Fibroblast of skin of right quadriceps (primary cell): ENCODE results near the gene TMEM163.
"Not testable (repeated sequence)": the region's sequence is repeated elsewhere in the genome, so short reads cannot be mapped to it uniquely, and the experiment has no call there.

Experiments used
- DNase-seq: peaks from one replicate; pipeline ENCODE4 v3.0.0-alpha.2; 2013

Gene TMEM163

GRCh38 chr2:134718817-134719814 is at the start of gene TMEM163:
TSS of gene TMEM163 (minus strand) at chr2:134719000.
- no peak for DNase-seq

- DNase-seq = no peak
These were observed 47.8 kb upstream of the TMEM163 start for GRCh38 chr2:134766583-134766982.

- no peak for DNase-seq
These were observed 47.2 kb upstream of the TMEM163 start for GRCh38 chr2:134765987-134766386.

- no peak for DNase-seq
These were observed 45.4 kb upstream of the TMEM163 start for GRCh38 chr2:134764164-134764563.

GRCh38 chr2:134763164-134763710 is 44.4 kb upstream of the TMEM163 start:
- no peak for DNase-seq

- DNase-seq = no peak
These were observed 43.7 kb upstream of the TMEM163 start for GRCh38 chr2:134762508-134762907.

- no peak for DNase-seq
These were observed 41.6 kb upstream of the TMEM163 start for GRCh38 chr2:134760385-134760784.

GRCh38 chr2:134758633-134759032 is 39.8 kb upstream of the TMEM163 start:
- no peak for DNase-seq

GRCh38 chr2:134751981-134752380 is 33.2 kb upstream of the TMEM163 start:
- not testable (repeated sequence) for DNase-seq

GRCh38 chr2:134745546-134745945 is 26.7 kb upstream of the TMEM163 start:
- DNase-seq = no peak

- DNase-seq = no peak
These were observed 26.2 kb upstream of the TMEM163 start for GRCh38 chr2:134745023-134745422.

GRCh38 chr2:134739879-134740301 is 21.1 kb upstream of the TMEM163 start:
- DNase-seq = no peak

- DNase-seq = no peak
These were observed 20.6 kb upstream of the TMEM163 start for GRCh38 chr2:134739236-134739878.

- no peak for DNase-seq
These were observed 19.5 kb upstream of the TMEM163 start for GRCh38 chr2:134738141-134738870.

GRCh38 chr2:134737671-134738070 is 18.9 kb upstream of the TMEM163 start:
- DNase-seq = no peak

- DNase-seq = peak; percentile 70
These were observed 17.5 kb upstream of the TMEM163 start for GRCh38 chr2:134736167-134736880.

- no peak for DNase-seq
These were observed 9.4 kb upstream of the TMEM163 start for GRCh38 chr2:134728163-134728562.

- DNase-seq = no peak
These were observed 8.6 kb upstream of the TMEM163 start for GRCh38 chr2:134727385-134727784.

- no peak for DNase-seq
These were observed 7.8 kb upstream of the TMEM163 start for GRCh38 chr2:134726645-134727044.

- DNase-seq = no peak
These were observed 7.1 kb upstream of the TMEM163 start for GRCh38 chr2:134725876-134726275.

GRCh38 chr2:134724341-134724740 is 5.5 kb upstream of the TMEM163 start:
- DNase-seq = no peak

- DNase-seq = not testable (repeated sequence)
These were observed 4.9 kb upstream of the TMEM163 start for GRCh38 chr2:134723742-134724141.
